EH (cell line): Measurements from ENCODE around the gene CHAF1A.

Source experiments
- DNase-seq: peaks from one replicate; pipeline ENCODE4 v3.0.0-alpha.2; 2015; ENCODE audit warnings: low read depth

Gene CHAF1A

GRCh38 chr19:4409123-4409933, 6.9 kb downstream of the CHAF1A start:
- no peak for DNase-seq

- DNase-seq, result no peak
Observed at GRCh38 chr19:4413588-4413987, 11.1 kb downstream of the CHAF1A start.

GRCh38 chr19:4414144-4414799, 11.8 kb downstream of the CHAF1A start:
- DNase-seq, result peak; percentile 27

- no peak for DNase-seq
Observed at GRCh38 chr19:4414800-4415321, 12.4 kb downstream of the CHAF1A start.

- no peak for DNase-seq
Observed at GRCh38 chr19:4415352-4415751, 12.9 kb downstream of the CHAF1A start.

- no peak for DNase-seq
Observed at GRCh38 chr19:4416268-4416667, 13.8 kb downstream of the CHAF1A start.

GRCh38 chr19:4423416-4424126, 21.1 kb downstream of the CHAF1A start:
- no peak for DNase-seq

- peak; percentile 80 for DNase-seq
Observed at GRCh38 chr19:4425537-4425936, 23.1 kb downstream of the CHAF1A start.

GRCh38 chr19:4428326-4428975, 26.0 kb downstream of the CHAF1A start:
- no peak for DNase-seq

- no peak for DNase-seq
Observed at GRCh38 chr19:4429256-4429655, 26.8 kb downstream of the CHAF1A start.

GRCh38 chr19:4429771-4430171, 27.3 kb downstream of the CHAF1A start:
- DNase-seq, result no peak

- no peak for DNase-seq
Observed at GRCh38 chr19:4430760-4431159, 28.3 kb downstream of the CHAF1A start.

- DNase-seq, result no peak
Observed at GRCh38 chr19:4431296-4431695, 28.9 kb downstream of the CHAF1A start.

- DNase-seq, result no peak
Observed at GRCh38 chr19:4431808-4432674, 29.6 kb downstream of the CHAF1A start.

- no peak for DNase-seq
Observed at GRCh38 chr19:4432918-4433506, 30.6 kb downstream of the CHAF1A start.

GRCh38 chr19:4434391-4434790, 32.0 kb downstream of the CHAF1A start:
- no peak for DNase-seq

GRCh38 chr19:4436231-4436630, 33.8 kb downstream of the CHAF1A start:
- DNase-seq, result no peak

GRCh38 chr19:4437103-4437502, 34.7 kb downstream of the CHAF1A start:
- DNase-seq, result no peak

GRCh38 chr19:4439243-4439642, 36.8 kb downstream of the CHAF1A start:
- DNase-seq, result no peak

- DNase-seq, result no peak
Observed at GRCh38 chr19:4441994-4442818, 39.8 kb downstream of the CHAF1A start.
